Esophagus squamous epithelium (tissue), 4 donors: ENCODE data around the gene SORL1.
"Not testable (repeated sequence)": the region's sequence is repeated elsewhere in the genome, so short reads cannot be mapped to it uniquely, and the experiment has no call there.

ENCODE experiments used
- POLR2A ChIP-seq, 4 donors: fragments of 450-650 bp; IDR thresholded peaks; one replicate each; pipeline ENCODE4 v1.6.1; 2017; ENCODE audit warnings: antibody characterized with exemption in 4 of 4, mild to moderate bottlenecking in 4 of 4, moderate library complexity in 3 of 4
- TF ChIP-seq, protein P1 (sequence below), 6 experiments: fragments of 450-650 bp in 4 of 6; fragments of 200-600 bp in 2 of 6; sonication (generic) in 2 of 6; IDR thresholded peaks; one replicate each; pipeline ENCODE4 v1.5.1; 2016 to 2019; ENCODE audit warnings: antibody characterized with exemption in 6 of 6, mild to moderate bottlenecking in 4 of 6, moderate library complexity in 4 of 6

DNA sequence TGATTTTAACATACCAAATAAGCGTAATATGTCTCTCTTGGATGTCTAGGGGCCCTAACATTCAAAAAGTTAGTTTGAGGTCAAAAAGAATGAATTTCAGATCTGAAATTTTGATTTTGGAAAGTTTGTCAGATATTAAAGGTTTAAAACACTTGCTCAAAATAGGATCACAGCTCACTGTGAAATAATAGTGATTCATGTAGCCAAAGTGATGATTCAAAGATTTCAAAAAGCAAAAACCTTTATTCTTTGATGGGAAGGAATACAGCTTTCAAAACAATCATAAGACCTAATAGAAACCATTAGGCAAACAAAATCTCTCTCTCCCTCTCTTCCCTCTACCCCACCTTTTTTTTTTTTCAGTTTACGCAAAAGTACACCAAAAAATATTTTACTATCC lies 42.1 kb upstream of the SORL1 start:
- TF ChIP-seq, protein P1, sequence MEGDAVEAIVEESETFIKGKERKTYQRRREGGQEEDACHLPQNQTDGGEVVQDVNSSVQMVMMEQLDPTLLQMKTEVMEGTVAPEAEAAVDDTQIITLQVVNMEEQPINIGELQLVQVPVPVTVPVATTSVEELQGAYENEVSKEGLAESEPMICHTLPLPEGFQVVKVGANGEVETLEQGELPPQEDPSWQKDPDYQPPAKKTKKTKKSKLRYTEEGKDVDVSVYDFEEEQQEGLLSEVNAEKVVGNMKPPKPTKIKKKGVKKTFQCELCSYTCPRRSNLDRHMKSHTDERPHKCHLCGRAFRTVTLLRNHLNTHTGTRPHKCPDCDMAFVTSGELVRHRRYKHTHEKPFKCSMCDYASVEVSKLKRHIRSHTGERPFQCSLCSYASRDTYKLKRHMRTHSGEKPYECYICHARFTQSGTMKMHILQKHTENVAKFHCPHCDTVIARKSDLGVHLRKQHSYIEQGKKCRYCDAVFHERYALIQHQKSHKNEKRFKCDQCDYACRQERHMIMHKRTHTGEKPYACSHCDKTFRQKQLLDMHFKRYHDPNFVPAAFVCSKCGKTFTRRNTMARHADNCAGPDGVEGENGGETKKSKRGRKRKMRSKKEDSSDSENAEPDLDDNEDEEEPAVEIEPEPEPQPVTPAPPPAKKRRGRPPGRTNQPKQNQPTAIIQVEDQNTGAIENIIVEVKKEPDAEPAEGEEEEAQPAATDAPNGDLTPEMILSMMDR (IDR thresholded peaks at IDR 0.05), result not testable (repeated sequence)
- not testable (repeated sequence) for TF ChIP-seq POLR2A (IDR thresholded peaks at IDR 0.05)
